COLO668 (cell line): Measurements from ENCODE around the gene APOL4.
A peak's percentile ranks its signal among the peaks of the same experiment; 100 is the strongest.
"Not testable (repeated sequence)": the region's sequence is repeated elsewhere in the genome, so short reads cannot be mapped to it uniquely, and the experiment has no call there.

Experiments used
- DNase-seq: peaks from one replicate; lab custom pipeline; 2025; ENCODE audit not compliant: unreplicated experiment; lab: John Stamatoyannopoulos, UW

APOL4 gene

DNA sequence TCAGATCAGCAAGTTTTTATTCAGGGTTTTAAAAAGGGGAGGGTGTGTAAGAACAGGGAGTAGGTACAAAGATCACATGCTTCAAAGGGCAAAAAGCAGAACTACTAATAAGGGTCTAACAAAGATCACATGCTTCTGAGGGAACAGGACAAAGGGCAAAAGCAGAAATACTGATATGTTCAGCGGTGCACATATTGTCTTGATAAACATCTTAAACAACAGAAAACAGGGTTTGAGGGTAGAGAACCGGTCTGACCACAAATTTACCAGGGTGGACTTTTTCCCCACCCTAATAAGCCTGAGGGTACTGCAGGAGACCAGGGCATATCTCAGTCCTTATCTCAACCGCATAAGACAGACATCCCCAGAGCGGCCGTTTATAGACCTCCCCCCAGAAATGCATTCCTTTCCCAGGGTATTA is 7.9 kb upstream of the APOL4 start:
- not testable (repeated sequence) for DNase-seq

- no peak for DNase-seq
These were observed 7.3 kb upstream of the APOL4 start for GRCh38 chr22:36208914-36209313.

DNA sequence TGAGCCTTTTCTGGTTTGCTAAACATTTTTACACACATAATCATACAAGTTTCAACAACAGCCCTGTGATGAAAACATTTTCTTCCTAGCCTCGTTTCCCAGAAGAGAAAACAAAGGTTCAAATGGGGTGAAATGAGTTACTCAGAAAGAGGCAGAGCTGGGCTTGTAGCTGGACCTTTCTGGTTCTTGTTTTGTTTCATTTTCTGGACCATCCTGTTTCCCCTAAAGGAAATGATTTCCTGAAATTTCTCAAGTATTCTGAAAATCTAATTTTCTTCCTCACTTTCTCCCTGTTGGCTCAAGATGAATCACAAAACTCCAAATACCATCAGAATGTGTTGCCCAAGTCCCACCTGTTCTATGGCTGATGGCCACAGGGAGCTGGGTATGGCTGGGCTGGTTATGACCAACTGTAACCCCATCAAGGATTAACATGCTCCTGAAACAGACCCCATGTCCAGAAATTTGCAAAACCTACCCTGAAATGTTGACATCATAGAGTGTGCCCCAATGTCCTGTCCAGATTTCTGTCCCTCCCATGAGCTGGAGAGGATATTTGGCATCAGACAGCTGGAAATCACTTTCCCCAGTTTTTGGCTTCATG is 6.7 kb upstream of the APOL4 start:
- DNase-seq = no peak

- DNase-seq = no peak
These were observed 4.6 kb upstream of the APOL4 start for GRCh38 chr22:36206255-36206654.

DNA sequence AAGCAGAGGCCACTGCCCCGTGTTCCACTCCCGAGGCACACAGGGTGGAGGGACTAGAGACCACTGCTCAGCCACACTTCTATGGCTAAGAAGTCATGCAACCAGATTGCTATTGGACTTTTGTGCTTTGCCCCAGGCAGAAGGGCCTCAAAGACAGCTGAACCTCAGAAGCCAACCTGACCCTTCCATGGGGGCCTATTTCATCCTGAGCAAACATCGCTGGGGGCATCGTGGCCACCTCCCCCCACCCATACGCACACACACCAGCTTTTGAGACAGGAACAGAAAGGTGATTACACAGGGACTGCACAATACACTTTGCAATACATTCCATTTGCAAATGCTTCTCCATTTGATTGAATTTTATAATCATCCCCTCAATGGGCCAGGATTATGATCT is 4.0 kb upstream of the APOL4 start:
- DNase-seq = not testable (repeated sequence)

- DNase-seq = no peak
These were observed 3.0 kb upstream of the APOL4 start for GRCh38 chr22:36204632-36205015.

- no peak for DNase-seq
These were observed 2.5 kb upstream of the APOL4 start for GRCh38 chr22:36204001-36204631.

- not testable (repeated sequence) for DNase-seq
These were observed 1.8 kb upstream of the APOL4 start for GRCh38 chr22:36203441-36203840.

DNA sequence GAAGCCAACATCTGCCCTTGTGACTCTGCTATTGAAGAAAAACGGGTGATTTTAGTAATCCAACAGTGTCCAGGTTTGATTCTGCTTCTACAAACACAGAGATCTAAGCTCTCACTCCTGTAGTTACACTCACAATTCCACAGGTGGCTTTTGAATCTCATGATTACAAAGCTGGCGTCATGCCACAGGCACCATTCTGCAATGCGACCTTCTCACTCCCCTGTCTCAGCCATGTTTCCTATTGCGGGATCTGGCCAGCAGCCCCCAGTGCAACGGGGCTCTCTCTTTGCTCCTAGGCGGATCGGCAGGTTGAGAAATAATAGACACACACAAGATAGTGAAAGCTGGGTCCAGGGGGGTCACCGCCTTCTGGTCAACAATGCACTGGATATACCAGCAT is 1.3 kb upstream of the APOL4 start:
- not testable (repeated sequence) for DNase-seq

- DNase-seq = not testable (repeated sequence)
These were observed 584 bp downstream of the APOL4 start for GRCh38 chr22:36201025-36201424.

DNA sequence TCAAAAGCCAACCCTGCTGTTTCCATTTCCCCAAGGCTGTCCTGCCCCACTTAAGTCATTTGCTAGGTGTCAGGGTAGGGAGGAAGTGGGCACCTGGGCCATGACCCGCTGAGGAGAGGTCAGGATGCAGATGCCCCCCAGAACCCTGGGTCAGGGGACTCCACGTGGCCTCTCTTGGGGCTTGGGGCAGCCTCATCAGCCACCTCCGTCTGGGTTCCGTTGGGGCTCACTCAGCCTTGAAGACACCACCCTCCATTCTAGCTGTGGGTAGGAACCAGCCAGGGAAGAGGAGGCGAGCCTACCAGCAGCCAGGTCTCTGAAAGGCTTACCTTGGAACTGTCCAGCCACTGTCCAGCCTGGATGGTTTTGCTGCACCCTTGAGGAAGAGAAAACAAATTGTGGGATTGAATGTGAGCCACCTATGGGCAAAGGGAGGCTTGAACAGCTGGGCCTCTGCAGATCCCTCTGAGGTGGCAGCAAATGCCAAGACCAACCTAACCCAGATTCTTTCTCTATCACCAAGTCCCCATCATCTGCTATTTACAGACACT is 2.5 kb downstream of the APOL4 start:
- DNase-seq = no peak

DNA sequence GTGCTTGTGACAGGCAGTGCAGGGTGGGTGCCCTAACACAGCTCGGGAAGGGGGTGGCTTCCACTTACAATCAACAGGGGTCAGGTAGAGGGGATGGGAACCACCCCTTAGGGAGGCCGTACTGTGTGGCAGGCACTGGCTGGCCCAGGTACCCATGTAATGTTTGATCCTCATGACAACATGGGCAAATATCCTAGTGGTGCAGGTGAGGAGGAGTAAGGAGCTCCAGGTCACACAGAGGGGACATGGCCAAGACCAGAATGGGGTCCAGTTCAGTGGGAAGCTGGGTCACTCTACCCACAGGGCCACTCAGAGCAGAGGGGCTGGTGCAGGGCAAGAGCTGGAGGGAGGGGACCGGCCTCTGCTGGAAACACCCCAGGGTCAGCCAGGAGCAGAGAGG is 3.1 kb downstream of the APOL4 start:
- no peak for DNase-seq

DNA sequence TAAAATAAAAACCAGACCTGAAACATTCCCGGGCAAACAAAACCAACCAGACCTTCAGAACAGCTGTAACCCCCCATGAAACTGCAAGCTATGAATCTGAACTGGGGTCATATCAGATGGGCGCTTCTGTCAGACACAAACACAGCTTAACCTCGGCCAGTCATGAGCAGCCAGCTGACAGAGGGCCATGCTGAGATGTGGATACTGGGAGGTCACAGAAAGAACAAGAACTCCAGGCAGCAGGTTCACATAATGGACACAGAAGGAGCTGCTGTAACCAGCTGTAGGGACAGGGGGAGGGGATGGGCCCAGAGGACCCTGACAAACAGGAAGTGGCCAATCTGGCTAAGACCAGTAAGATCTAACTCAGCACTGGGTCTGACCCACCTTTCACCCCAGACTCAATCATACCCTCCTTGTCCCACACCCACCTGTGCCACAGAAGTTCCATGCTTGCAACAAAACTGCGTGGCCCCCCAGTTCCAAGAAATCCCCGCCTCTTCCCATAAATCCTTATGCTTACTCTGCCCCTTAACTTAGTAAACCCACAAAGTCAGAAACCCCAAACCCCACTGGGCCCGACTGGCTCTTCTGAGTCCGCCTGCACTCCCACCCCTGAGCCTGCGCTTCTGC is 4.0 kb downstream of the APOL4 start:
- DNase-seq = no peak

DNA sequence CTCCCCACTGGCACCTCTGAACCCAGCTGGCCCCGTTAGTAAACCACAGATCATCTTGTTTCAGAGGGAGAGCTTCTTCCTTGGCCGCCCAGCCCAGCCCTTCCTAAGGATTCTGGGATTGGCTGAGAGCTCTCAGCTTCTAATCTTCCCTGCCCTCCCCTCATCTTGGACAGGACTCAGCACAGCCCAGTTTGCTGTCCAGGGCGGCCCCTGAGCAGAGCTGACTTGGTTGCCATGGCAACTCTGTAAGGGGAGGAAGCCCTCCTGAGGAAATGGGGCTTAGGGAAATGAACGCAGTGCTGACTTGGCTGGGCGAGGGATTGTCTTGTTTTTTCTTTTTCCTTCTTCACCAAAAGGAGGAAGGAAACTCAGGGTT is 4.6 kb downstream of the APOL4 start:
- no peak for DNase-seq

DNA sequence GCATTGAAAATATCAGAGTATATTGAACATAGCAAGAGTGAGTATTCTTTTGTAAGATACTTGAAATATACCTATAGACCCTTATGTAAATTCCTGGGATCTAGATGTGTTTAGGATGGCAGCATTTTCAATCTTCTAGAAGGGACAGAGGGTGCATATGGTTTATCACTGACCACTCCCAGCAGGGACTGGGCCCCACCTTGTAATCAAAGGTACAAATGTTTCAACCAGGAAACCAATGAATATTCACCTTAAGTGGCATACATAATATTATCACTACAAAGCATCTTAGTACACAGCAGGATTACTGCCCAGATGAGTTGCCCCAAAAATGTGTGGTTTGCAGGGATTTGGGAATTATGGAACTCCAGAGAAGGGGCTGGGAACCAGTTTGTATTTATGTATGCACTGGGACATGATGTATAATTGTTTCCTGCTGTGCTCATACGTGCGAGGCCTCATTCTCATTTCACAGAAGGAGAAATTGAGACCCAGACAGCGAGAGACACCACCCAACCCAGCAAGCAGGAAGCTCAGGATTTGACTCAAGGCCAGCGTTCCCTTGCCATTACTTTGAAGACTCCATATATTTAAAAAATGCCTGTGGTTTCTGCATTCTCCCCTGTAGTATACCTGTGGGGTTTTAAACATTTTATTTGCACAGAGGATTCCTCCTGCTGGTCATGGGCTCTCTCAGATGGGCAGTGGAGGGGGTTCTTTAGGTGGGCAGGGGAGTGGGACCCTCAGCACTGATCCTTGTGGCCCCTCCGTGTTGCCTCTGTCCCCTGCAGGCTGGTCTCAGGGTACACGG is 5.2 kb downstream of the APOL4 start:
- no peak for DNase-seq

DNA sequence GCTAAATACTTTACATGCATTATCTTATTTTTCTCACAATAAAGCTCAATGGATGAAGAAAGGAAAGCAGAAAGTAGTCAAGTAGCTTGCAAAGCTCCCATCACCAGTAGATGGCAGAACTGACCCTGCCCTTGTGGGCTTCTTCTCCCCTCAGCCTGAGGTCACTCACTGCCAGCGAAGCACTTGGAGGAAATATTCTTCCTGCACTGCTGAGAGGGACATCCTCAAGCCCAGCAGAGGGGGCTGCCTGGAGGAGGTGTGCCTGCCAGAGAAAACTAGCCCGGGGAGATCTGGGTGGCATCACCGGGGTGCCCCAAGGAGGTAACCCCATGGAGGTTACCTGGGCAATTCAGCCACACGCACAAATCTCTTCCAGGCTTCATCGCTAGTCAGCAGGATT is 6.6 kb downstream of the APOL4 start:
- peak; percentile 22 for DNase-seq

- no peak for DNase-seq
These were observed 7.2 kb downstream of the APOL4 start for GRCh38 chr22:36194385-36194784.

- no peak for DNase-seq
These were observed 8.0 kb downstream of the APOL4 start for GRCh38 chr22:36193577-36193976.

DNA sequence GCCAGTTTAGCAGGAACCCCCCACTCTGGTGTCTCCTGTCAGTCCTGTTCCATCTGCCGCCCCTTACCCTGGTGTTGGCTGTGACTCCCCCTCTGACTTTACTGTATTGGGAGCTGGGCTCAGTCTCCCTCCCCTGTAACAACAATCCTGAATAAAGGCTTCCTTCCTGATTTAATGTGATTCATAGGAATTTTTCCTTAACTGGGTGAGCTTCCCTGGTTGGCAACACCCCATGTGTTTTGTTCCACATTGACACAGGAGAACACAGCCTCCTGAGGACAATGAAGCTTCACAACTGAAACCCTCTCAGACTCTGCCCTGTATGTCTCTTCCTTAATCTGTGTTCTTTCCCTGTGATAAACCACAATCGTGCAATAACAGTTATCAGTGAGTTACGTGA is 8.4 kb downstream of the APOL4 start:
- no peak for DNase-seq

DNA sequence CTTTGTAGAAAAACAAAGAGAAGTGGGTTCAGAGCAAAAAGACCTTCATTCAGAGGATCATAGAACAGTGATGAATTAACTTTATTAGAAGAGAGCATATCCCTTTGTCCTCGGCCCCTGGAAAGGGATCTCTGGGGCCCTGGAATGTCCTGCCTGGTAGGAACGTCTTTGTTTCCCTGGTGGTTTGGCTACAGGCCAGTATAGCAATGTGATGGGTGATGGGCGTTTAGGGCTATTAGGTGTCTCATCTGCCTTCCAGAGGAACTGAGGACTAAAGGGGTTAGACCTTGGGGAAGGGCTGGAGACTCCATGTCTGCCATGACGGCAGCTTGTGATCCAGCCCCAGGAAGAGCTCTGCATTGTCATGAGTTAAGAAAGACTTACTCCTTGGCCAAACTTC is 9.1 kb downstream of the APOL4 start:
- DNase-seq = no peak

- no peak for DNase-seq
These were observed 10.3 kb downstream of the APOL4 start for GRCh38 chr22:36191106-36191836.
